ENCODE results near the gene WDFY2. TPM values are rescaled to one million over a fixed set of nuclear protein-coding genes. Genes with fewer than 3 reads are reported as not detected.

Gene WDFY2
- total and polyA plus RNA-seq, 2 of the 8 experiments (the other 6 are each of a cell fraction or from before 2014, with no cell fraction given), result 13.9 to 29.0 TPM

DNA sequence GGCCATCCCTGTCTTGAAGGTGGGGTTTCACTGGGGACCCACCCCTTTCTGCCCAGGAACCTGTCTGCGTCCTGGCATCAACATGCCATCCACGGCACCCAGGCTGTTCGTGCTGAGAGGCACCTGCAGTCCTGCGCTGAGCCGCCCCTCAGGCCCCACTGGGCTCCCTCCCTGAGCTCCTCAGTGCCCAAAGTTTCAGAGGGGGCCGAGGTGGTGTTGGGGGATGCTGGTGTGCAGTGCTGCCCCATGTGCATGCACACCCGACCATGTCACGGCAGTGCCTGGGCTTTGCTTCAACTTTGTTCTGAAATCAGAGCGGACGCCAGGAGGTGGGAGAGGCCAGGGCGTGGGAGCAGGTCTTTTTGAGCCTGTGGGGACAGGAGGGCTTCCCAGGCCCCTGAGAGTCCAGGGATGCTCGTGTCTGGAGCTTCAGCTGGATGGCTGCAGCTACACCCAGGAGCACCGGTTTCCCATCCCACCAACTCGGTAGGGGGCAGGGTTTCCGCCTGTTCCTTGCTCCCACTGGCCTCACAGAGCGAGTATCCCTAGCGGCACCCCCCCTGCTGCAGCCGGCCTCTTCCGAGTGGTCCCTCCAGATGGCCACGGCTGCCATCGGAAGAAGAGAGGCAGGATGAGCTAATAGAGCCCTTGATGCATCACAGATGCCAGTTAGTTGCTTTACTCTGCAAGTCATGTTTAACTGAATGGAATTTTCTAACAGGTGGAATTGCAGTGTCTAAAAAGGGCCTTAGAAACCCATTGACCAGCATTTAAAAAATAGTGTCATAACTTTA, 44.0 kb downstream of the WDFY2 start:
- no peak overlapping the region for H3K4ac ChIP-seq (replicated peaks; ENCODE audit: insufficient read length, low read depth, low read length)
- FAIRE-seq (no peak), DNase-seq (ENCODE audit: low read depth in 1 of 2, low spot score in 2 of 2) (no peak)
- peaks cover 0 to 11% (median 1%) of the 10 kb centered on the region in 4 experiments; a peak in 2 of 7 replicates for H3K4me1 ChIP-seq (replicated peaks in 1 of 4; ENCODE audit: control insufficient read depth in 3 of 4, insufficient read depth in 4 of 4, low read length in 3 of 4)
- ChIA-PET CTCF (ENCODE audit: partially characterized antibody) (interaction anchor here (0.8 to 1.5 kb wide), 2 partner anchors 12 to 168 kb away, joined by 3 read pairs; no protein-coding TSS in a partner anchor), POLR2A (ENCODE audit: partially characterized antibody) (interaction anchor here (1.0 to 1.9 kb wide), 4 partner anchors 12 to 43 kb away, joined by 3 to 5 read pairs (median 4); no protein-coding TSS in a partner anchor)
- no peak overlapping the region for H2BK120ac ChIP-seq (replicated peaks; ENCODE audit: low read depth, low read length)
- H2BK20ac ChIP-seq (ENCODE audit: low read length), result no peak overlapping the region
- H3K23ac ChIP-seq (ENCODE audit: insufficient read length), result no peak overlapping the region
- no peak overlapping the region for H2BK15ac ChIP-seq (ENCODE audit: low read length)
- no peak overlapping the region for H3K56ac ChIP-seq (replicated peaks; ENCODE audit: insufficient read length, low read depth, low read length)
- no peak overlapping the region for H4K5ac ChIP-seq (ENCODE audit: insufficient read length, low read depth, low read length)
- no peak overlapping the region for H4K91ac ChIP-seq (replicated peaks; ENCODE audit: insufficient read length, low read length)
- 93% methylated on average over 19 of the region's 21 CpGs; no CpG with 5 or more reads in 1 of the 2 experiments for WGBS, 2 experiments (ENCODE audit: extremely low coverage in 1 of 2, insufficient coverage in 1 of 2, insufficient read length in 1 of 2, insufficient replicate concordance in 2 of 2, low coverage in 1 of 2, low lambda C conversion rate in 2 of 2, missing lambda C conversion rate in 1 of 2)
- no peak overlapping the region for H2AFZ ChIP-seq (ENCODE audit: low read length)
- no peak overlapping the region for H2BK5ac ChIP-seq (ENCODE audit: low read depth, low read length)
- H3K79me1 ChIP-seq (ENCODE audit: low read depth, low read length), result peaks cover 18% of the 10 kb centered on the region
- no peaks in the 10 kb centered on the region for H3K36me3 ChIP-seq (ENCODE audit: control insufficient read depth in 2 of 4, insufficient read depth in 4 of 4, low read length in 3 of 4)
- no peak overlapping the region for H3K14ac ChIP-seq (ENCODE audit: insufficient read length)
- H3K4me3 ChIP-seq (ENCODE audit: extremely low read depth in 1 of 4, insufficient read depth in 2 of 4, low read depth in 3 of 4, low read length in 4 of 4), result no peak overlapping the region
- H3K18ac ChIP-seq (ENCODE audit: extremely low read depth, low read length), result no peak overlapping the region
- H3K9ac ChIP-seq (replicated peaks in 1 of 4; ENCODE audit: extremely low read depth in 1 of 4, low read depth in 3 of 4, low read length in 3 of 4), result no peak overlapping the region
- no peaks in the 10 kb centered on the region for H3K23me2 ChIP-seq (ENCODE audit: low read depth, low read length)
- peaks cover 0 to 97% of the 10 kb centered on the region in 2 experiments; a peak in 3 of 4 replicates for H3K79me2 ChIP-seq (ENCODE audit: control insufficient read depth in 1 of 2, insufficient read depth in 2 of 2, low read length in 2 of 2)
- no peak overlapping the region for H2BK12ac ChIP-seq (ENCODE audit: low read depth, low read length)
- no peak overlapping the region for H3K27ac ChIP-seq (ENCODE audit: low read depth, low read length)
- H4K8ac ChIP-seq (ENCODE audit: extremely low read depth, insufficient read depth, low read length), result peak overlapping the region; percentile 66
- TF ChIP-seq SIN3A (conservative IDR thresholded peaks at IDR 0.05 in 1 of 2, IDR thresholded peaks at IDR 0.05 in 1 of 2; ENCODE audit: low read depth in 1 of 2, low read length in 2 of 2) (no peak), BCL11A (IDR thresholded peaks at IDR 0.05; ENCODE audit: low read depth in 2 of 2, low read length in 2 of 2) (no peak), EP300 (IDR thresholded peaks at IDR 0.05; ENCODE audit: borderline replicate concordance in 1 of 2, low read depth in 2 of 2, low read length in 2 of 2) (no peak), RBBP5 (IDR thresholded peaks at IDR 0.05; ENCODE audit: borderline replicate concordance, low read depth, low read length) (no peak), NANOG (IDR thresholded peaks at IDR 0.05; ENCODE audit: insufficient read depth, low read depth, low read length, poor library complexity, severe bottlenecking) (no peak), GABPA (IDR thresholded peaks at IDR 0.05; ENCODE audit: borderline replicate concordance, insufficient read depth, low read length) (no peak), POU5F1 (IDR thresholded peaks at IDR 0.05; ENCODE audit: low read depth, low read length) (no peak), HDAC6 (IDR thresholded peaks at IDR 0.05; ENCODE audit: low read depth, low read length) (no peak), RXRA (IDR thresholded peaks at IDR 0.05; ENCODE audit: insufficient read depth, low read depth, low read length) (no peak), FOSL1 (IDR thresholded peaks at IDR 0.05; ENCODE audit: insufficient read depth, low read depth, low read length) (no peak)
- no peaks in the 10 kb centered on the region for H3K27me3 ChIP-seq (replicated peaks in 1 of 4; ENCODE audit: control insufficient read depth in 3 of 4, extremely low read depth in 1 of 4, insufficient read depth in 3 of 4, low read length in 3 of 4)
- H2AK5ac ChIP-seq (ENCODE audit: low read depth, low read length), result no peak overlapping the region
- no peaks in the 10 kb centered on the region for H3K9me3 ChIP-seq (ENCODE audit: insufficient read depth in 2 of 2, low read depth in 1 of 2, low read length in 1 of 2)
- H3K4me2 ChIP-seq (ENCODE audit: insufficient read depth in 1 of 2, low read depth in 2 of 2, low read length in 2 of 2), result no peak overlapping the region
- peaks cover 0 to 6% of the 10 kb centered on the region in 2 experiments for H4K20me1 ChIP-seq (replicated peaks in 1 of 2; ENCODE audit: control insufficient read depth in 1 of 2, insufficient read depth in 2 of 2, low read length in 2 of 2)

All from H1 (cell line).